Keratinocyte (primary cell): Measurements from ENCODE around the gene DCBLD2.

Experiments
- CTCF ChIP-seq, 3 experiments: IDR thresholded peaks in 1 of 3; conservative IDR thresholded peaks in 1 of 3; optimal IDR thresholded peaks in 1 of 3; 2 replicates in 2 of 3; 3 replicates in 1 of 3; pipeline versions ENCODE3 to v1.5.1; 2011; ENCODE audit warnings: low read length in 3 of 3, mild to moderate bottlenecking in 3 of 3, moderate library complexity in 2 of 3, control low read depth in 1 of 3, inconsistent platforms in 1 of 3; ENCODE audit not compliant: insufficient read depth in 2 of 3; ENCODE audit errors: extremely low read depth in 1 of 3
- EZH2 ChIP-seq: IDR thresholded peaks from one replicate; pipeline ENCODE4 v1.6.1; 2012; ENCODE audit warnings: inconsistent platforms, mild to moderate bottlenecking, low read length, moderate library complexity

- no peak for TF ChIP-seq CTCF (optimal IDR thresholded peaks at IDR 0.05 in 1 of 3, IDR thresholded peaks at IDR 0.05 in 1 of 3, conservative IDR thresholded peaks at IDR 0.05 in 1 of 3; ENCODE audit: extremely low read depth in 1 of 3, insufficient read depth in 2 of 3, low read length in 3 of 3)
- TF ChIP-seq EZH2, result no peak
Measured at GRCh38 chr3:98796334-98796733, 105.2 kb downstream of the DCBLD2 start.
